SK-N-MC (cell line): Measurements from ENCODE around the gene LHFPL5.

Experiments
- DNase-seq: peaks from one replicate; pipeline ENCODE4 v3.0.0-alpha.2; 2011; ENCODE audit warnings: low read depth, low spot score
- H3K27ac ChIP-seq: fragments of 200-600 bp; sonication (generic); 2 replicates; pipeline ENCODE4 v1.5.1; 2016; ENCODE audit warnings: mixed run types
- H3K36me3 ChIP-seq: fragments of 200-600 bp; sonication (generic); 2 replicates; pipeline ENCODE4 v1.6.1; 2017; ENCODE audit warnings: antibody characterized with exemption, low read length, mixed read lengths; ENCODE audit not compliant: insufficient read depth
- H3K4me3 ChIP-seq: fragments of 200-600 bp; sonication (generic); 2 replicates; pipeline ENCODE4 v1.5.1; 2016
- H3K9ac ChIP-seq: fragments of 200-600 bp; sonication (generic); 2 replicates; pipeline ENCODE4 v1.8.0; 2017; ENCODE audit warnings: mixed run types, mixed read lengths; ENCODE audit not compliant: insufficient read length
- H3K9me3 ChIP-seq: fragments of 200-600 bp; sonication (generic); 2 replicates; pipeline ENCODE4 v1.6.1; 2017; ENCODE audit warnings: low read depth, mild to moderate bottlenecking, antibody characterized with exemption, low read length, moderate library complexity, mixed read lengths
- EZH2 ChIP-seq: fragments of 200-600 bp; sonication (generic); IDR thresholded peaks from one replicate; pipeline ENCODE4 v1.6.1; 2017; ENCODE audit warnings: antibody characterized with exemption
- FOXP2 ChIP-seq: optimal IDR thresholded peaks from 2 replicates; pipeline ENCODE3; 2011; ENCODE audit warnings: mild to moderate bottlenecking, moderate library complexity; ENCODE audit not compliant: insufficient read depth; ENCODE audit errors: extremely low read length, control extremely low read depth
- POLR2AphosphoS5 ChIP-seq: IDR thresholded peaks from 2 replicates; pipeline ENCODE4 v1.6.1; 2012; ENCODE audit warnings: mild to moderate bottlenecking, low read depth, low read length, borderline replicate concordance

Gene LHFPL5

GRCh38 chr6:35801148-35801547, 4.0 kb upstream of the LHFPL5 start:
- no peaks in the 10 kb centered on the region for H3K9me3 ChIP-seq
- no peak for DNase-seq
- no peaks in the 10 kb centered on the region for H3K36me3 ChIP-seq
- H3K4me3 ChIP-seq = no peak overlapping the region
- no peak for TF ChIP-seq FOXP2
- no peak overlapping the region for H3K9ac ChIP-seq
- H3K27ac ChIP-seq = no peak overlapping the region

DNA sequence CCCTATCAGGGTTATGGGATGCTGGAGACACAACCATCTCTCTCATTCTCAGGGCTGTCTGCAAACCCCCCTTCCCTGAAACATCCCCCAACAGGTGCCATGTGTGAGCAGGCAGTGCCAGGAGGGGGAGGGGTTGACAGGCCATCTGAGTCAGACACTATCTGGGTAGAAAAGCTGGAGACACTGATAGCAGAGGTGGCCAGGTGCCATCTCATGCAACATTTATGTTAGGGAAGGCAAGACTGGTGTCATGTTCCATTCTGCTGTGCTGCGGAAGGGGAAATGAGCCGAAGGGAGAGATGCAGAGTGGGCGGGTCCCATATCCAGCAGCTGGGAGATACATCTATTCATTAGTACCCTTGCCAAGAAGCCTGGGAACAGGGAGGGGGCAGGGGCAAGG, 3.5 kb downstream of the LHFPL5 start:
- Histone ChIP-seq H3K9me3 (no peaks in the 10 kb centered on the region), H3K4me3 (no peak overlapping the region), H3K27ac (no peak overlapping the region), H3K9ac (no peak overlapping the region), H3K36me3 (no peaks in the 10 kb centered on the region)
- TF ChIP-seq POLR2AphosphoS5 (no peak), EZH2 (no peak), FOXP2 (no peak)
- no peak for DNase-seq

DNA sequence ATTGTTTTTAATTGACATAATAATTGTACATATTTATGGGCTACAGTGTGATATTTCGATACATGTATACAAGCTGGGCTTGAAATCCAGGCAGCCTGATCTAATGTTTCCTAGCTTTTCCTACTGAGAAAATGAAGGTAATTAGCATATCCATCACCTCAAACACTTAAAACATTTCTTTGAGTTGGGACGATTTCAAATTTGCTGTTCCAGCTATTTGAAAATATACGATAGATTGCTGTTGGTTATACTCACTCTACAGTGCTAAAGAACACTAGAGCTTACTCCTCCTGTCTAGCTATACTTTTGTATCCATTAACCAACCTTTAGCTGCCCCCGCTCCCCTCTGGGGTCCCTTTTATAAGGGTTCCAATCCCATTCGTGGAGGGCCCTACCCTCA, 4.7 kb downstream of the LHFPL5 start:
- Histone ChIP-seq H3K27ac (no peak overlapping the region), H3K4me3 (no peak overlapping the region), H3K9ac (no peak overlapping the region), H3K36me3 (no peaks in the 10 kb centered on the region), H3K9me3 (no peaks in the 10 kb centered on the region)
- DNase-seq = no peak
- TF ChIP-seq POLR2AphosphoS5 (no peak), FOXP2 (no peak), EZH2 (no peak)

GRCh38 chr6:35810971-35811698, 6.0 kb downstream of the LHFPL5 start:
- Histone ChIP-seq H3K4me3 (no peak overlapping the region), H3K27ac (no peak overlapping the region), H3K9me3 (no peaks in the 10 kb centered on the region), H3K9ac (no peak overlapping the region), H3K36me3 (no peaks in the 10 kb centered on the region)
- no peak for DNase-seq
- TF ChIP-seq FOXP2 (no peak), POLR2AphosphoS5 (no peak), EZH2 (no peak)

DNA sequence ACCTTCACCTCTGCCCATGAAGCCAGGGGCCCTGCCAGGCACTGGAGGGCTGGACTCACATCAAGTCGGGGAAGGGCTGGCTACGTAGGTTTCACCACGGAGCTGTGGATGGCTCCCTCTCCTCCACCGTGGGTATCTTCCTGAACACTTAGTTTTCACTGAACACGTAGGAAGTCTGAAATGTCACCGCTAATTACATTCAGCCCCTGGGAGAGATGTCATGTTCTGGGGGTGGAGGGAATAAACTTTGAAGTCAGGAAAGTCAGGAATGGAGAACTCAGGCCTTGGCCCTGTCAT, 6.5 kb downstream of the LHFPL5 start:
- H3K4me3 ChIP-seq = no peak overlapping the region
- no peaks in the 10 kb centered on the region for H3K36me3 ChIP-seq
- no peak for TF ChIP-seq FOXP2
- no peak for TF ChIP-seq POLR2AphosphoS5
- TF ChIP-seq EZH2 = no peak
- H3K9me3 ChIP-seq = no peaks in the 10 kb centered on the region
- H3K27ac ChIP-seq = no peak overlapping the region
- H3K9ac ChIP-seq = no peak overlapping the region
- no peak for DNase-seq

DNA sequence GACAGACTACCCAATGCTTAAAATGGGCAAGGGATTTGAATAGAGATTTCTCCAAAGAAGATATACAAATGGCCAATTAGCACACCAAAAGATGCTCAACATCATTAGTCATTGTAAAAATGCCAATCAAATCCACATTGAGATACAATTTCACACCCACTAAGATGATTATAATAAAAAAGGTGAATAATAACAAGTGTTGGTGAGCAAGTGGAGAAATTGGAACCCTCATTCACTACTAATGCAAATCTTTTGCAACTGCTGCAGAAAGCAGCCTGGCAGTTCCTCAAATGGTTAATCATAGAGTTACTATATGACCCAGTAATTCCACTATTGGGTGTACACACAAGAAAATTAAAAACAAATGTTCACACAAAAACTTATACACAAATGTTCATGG, 12.4 kb downstream of the LHFPL5 start:
- Histone ChIP-seq H3K9ac (no peak overlapping the region), H3K36me3 (no peaks in the 10 kb centered on the region), H3K9me3 (no peaks in the 10 kb centered on the region), H3K27ac (no peak overlapping the region), H3K4me3 (no peak overlapping the region)
- TF ChIP-seq EZH2 (no peak), FOXP2 (no peak), POLR2AphosphoS5 (no peak)
- no peak for DNase-seq

DNA sequence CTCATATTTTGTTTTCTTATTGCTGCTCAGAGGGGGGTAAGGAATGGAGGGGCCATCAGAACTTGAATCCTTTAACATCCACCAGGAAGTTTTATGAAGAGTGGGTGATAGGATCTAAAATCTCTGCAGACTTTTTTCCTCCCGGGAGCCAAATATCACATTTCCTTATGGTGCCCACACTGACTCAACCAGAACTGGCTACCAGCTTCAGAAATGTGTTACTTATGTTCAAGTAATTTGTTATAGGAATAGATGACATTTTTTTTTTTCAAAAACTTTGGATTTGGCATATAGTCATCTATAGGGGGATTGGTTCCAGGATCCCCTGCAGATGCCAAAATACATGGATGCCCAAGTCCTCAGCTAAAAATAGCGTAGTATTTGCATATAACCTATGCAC, 18.4 kb downstream of the LHFPL5 start:
- Histone ChIP-seq H3K9me3 (no peaks in the 10 kb centered on the region), H3K9ac (no peak overlapping the region)
- no peak for TF ChIP-seq FOXP2
- no peak for TF ChIP-seq EZH2
- TF ChIP-seq POLR2AphosphoS5 = no peak

DNA sequence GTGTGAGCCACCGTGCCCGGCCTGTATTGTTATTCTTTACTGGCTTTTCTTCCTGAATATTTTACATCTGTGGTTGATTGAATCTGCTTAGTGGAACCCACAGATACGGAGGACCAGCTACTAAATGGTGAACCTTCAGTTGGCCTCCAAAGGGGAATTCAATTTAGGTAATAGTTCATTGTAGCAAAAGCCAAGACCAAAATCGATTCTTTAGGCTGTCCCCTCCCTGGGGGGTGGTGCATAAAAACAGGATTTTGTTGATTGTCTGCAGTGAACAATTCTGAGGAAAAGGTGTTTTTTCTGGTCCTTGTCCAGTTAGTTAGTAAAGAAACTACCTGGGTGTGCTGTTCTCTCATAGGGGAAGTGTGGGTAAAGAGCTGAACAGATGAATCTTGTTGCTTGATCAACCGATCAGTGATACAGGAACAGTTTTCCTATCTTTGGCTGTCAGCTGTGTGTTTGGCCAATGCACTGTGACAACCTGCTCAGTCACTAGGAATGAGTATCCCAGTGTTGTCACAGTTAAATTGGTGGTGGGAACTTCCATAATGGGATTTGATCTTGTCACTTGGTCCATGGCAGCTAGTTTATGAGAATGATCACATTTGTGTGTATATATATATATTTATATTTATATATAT, 19.5 kb downstream of the LHFPL5 start:
- DNase-seq = no peak
- no peak overlapping the region for H3K9ac ChIP-seq

More for the DNA sequence above, 18.4 kb downstream of the LHFPL5 start:
- no peak overlapping the region for H3K27ac ChIP-seq
- H3K4me3 ChIP-seq = no peak overlapping the region
- H3K36me3 ChIP-seq = no peaks in the 10 kb centered on the region
- DNase-seq = no peak

DNA sequence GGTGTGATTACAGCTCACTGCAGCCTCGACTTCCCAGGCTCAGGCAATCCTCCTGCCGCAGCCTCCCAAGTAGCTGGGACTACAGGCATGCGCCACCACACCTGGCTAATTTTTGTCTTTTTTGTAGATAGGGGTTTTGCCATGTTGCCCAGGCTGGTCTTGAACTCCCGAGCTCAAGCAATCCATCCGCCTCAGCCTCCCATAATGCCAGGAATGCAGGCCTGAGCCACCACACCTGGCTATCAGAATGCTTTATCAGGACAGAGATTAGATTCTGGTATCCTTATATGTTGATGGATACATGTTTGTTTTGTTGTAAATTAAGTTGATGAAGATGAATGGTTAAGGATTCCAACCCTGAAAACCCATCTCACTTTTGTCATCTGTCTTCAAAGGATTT, 24.2 kb downstream of the LHFPL5 start:
- Histone ChIP-seq H3K27ac (no peak overlapping the region), H3K9ac (no peak overlapping the region), H3K9me3 (no peaks in the 10 kb centered on the region), H3K36me3 (peaks cover 11% of the 10 kb centered on the region), H3K4me3 (no peak overlapping the region)
- no peak for DNase-seq
- TF ChIP-seq POLR2AphosphoS5 (no peak), FOXP2 (no peak)

More for the DNA sequence above, 19.5 kb downstream of the LHFPL5 start:
- Histone ChIP-seq H3K36me3 (no peaks in the 10 kb centered on the region), H3K9me3 (no peaks in the 10 kb centered on the region), H3K4me3 (no peak overlapping the region), H3K27ac (no peak overlapping the region)
- TF ChIP-seq FOXP2 = no peak
